HG02870 (cell line): ENCODE data around the gene NKAIN2.

ENCODE experiments used
- ATAC-seq: cut with Tn5 transposase; IDR thresholded peaks from one replicate; pipeline ENCODE4 v1.9.1; 2021; ENCODE audit warnings: mild to moderate bottlenecking, moderate library complexity; ENCODE audit not compliant: unreplicated experiment

Gene NKAIN2

DNA sequence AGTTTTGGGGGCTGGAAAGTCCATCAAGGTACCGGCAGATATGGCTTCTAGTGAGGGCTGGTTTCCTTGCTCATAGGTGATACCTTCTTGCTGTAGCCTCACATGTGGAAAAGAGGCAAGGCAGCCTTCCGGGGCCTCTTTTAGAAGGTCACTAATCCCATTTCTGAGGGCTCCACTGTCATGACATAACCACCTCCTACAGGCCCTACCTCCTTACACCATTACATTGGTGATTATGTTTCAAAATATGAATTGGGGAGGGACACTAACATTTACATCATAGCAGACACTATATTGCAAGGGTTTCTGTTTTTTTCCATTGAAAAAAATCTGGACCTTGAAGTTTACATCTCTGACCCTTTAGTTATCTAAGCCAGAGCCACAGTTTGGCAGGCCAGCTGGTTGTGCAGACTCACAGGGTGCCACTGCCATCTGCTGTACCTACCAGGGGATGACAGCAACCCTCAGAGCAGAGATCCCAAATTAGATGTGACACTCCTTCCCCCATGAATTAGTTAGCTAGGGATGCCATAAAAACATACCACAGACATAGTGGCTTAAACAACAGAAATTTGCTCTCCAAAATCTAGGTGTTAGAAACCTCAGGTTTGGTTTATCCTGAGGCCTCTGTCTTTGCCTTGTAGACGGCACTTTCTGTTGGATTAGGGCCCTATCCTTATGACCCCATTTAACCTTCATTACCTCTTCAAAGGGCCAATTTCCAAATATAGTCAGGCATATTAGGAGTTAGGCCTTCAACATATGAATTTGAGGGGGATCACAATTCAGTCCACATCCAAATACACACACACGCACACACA is 992.2 kb downstream of the NKAIN2 start:
- ATAC-seq: no peak

- ATAC-seq: no peak
These were observed 992.9 kb downstream of the NKAIN2 start for GRCh38 chr6:124796464-124796970.

- no peak for ATAC-seq
These were observed 993.6 kb downstream of the NKAIN2 start for GRCh38 chr6:124797224-124797623.

GRCh38 chr6:124798942-124799496 is 995.4 kb downstream of the NKAIN2 start:
- ATAC-seq: no peak

DNA sequence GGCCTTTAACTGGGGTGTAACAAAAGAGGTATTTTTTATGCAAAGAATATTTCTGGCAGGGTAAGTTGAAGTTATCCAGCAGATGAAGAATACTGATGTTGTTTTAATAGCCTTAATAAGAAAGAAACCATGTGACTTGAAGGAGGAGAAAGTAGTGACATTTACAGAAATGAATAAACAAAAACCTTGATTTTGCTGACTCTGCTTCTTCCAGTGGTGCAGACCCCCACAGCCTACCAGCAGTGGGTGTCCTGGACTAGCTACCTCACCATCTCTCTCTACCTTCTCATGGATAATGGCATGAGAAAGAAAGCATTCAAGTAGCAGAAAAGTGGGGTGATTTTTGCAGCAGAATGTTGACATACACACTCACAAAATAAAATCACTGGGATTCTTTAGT is 996.0 kb downstream of the NKAIN2 start:
- ATAC-seq: no peak

DNA sequence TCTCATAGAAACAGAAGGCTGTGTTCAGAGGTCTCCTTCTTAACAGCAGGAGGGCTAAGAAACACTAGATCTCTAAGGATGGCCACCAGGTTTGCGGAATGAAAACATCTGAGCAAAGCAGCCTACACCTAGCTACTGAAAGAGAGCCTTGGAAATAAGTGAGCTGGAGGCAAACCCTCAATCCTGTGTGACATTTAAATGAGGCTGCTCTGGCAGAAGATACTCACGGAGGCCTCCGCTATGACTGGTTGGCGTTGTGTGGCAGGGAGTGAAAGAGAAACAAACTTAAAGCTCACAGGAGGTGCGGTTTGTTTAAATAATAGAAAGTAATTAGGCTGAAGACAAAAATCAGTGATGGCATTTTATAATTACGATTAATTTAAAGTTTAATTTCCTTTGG is 996.6 kb downstream of the NKAIN2 start:
- no peak for ATAC-seq

GRCh38 chr6:124812067-124812466 is 1008.4 kb downstream of the NKAIN2 start:
- no peak for ATAC-seq

DNA sequence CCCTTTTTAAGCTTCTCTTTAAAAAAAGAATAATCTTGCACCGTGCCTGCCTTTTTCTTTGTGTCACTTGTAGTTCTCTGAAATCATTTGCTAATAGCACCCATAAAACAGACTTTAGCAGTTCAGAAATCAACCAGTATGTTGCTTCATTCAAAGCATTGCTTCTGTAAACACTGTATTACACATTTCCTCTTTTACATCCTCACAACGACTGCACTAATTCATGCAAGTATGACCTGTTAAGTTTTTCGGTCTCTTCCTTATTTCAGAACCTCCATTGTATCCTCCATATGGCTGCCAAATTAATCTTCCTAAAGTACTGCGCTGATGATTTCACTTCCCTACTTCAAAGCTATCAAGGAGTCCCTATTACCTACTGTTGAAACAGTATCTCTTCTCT is 1015.7 kb downstream of the NKAIN2 start:
- ATAC-seq: no peak

- ATAC-seq: no peak
These were observed 1018.5 kb downstream of the NKAIN2 start for GRCh38 chr6:124822204-124822613.

GRCh38 chr6:124822721-124823120 is 1019.1 kb downstream of the NKAIN2 start:
- ATAC-seq: no peak

GRCh38 chr6:124823240-124824111 is 1019.8 kb downstream of the NKAIN2 start:
- ATAC-seq: no peak

DNA sequence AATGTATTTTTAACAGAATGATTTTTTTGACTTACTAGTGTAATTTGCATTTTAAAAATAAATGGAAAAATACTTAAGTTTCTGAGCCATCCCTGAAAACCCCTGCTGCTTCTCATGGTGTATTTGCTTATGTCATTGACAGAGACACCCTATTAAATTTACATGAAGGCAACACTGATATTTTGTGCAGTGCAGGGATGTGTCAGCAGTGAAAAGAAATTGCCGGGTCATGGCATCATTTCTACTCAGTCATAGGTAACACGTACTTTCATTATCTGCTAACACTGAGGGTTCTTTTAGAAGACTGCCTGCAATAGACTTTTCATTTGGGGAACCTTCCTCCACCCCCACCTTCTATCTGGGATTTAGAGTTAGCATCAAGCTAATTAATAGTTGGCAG is 1021.9 kb downstream of the NKAIN2 start:
- ATAC-seq: no peak

DNA sequence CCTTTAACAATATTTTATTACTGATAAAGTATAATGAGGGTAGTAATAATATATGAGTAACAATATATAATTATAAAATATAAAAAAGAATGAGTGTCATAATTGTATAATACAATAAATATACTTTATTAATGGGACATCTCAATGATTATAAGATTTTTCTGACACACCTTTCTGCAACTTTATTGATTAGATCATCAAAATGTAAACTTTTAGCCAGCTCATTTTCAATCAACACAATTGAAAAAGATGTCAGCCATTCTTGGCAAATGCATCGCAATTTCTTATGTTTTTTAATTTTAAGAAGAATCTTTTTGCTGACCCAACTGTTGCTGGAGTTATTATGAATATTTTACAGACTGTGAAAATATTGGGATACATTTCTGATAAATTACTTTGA is 1026.2 kb downstream of the NKAIN2 start:
- no peak for ATAC-seq

DNA sequence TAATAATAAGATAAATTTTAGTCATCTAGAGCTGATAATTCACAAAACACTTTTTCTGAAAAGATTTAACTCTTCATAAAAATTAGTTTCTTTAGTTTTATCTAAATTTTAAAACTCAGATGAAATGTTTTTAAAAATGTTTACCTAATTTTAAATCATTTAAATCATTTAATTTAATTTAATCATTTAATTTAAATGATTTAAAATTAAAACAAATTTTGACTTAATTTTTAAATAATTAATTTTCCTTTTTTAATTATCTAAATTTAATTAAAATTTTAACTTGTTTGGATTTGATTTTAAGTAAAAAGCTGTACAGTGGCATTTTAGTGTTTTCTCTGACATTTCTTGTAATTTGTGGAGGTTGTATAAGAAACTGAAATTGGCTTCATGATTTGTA is 1026.8 kb downstream of the NKAIN2 start:
- no peak for ATAC-seq

DNA sequence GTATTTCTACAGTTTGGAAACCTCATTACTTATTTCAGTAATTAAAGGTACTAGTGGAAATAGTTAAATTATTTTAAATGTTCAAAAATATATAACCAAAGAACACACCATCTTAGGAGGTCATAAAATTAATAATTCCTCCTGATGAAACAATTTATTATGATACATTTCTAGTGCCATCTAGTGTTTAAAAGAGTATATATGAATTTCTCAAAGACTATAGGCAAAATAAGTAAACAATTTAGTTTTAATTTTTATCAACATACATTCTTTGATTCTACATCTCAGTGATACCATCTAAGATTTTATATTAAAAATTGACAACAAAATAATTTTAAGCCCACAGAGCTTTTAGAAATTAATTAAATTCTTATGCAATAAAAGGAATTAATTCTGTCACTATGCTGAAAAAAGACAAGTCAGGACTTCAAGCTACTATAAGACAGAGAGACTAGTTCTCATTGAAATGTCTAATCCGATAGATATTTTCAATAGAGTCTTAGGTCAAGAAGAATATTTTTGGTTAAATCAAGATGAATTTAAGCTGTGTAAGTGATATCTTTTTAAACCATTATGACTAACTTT is 1050.8 kb downstream of the NKAIN2 start:
- no peak for ATAC-seq

DNA sequence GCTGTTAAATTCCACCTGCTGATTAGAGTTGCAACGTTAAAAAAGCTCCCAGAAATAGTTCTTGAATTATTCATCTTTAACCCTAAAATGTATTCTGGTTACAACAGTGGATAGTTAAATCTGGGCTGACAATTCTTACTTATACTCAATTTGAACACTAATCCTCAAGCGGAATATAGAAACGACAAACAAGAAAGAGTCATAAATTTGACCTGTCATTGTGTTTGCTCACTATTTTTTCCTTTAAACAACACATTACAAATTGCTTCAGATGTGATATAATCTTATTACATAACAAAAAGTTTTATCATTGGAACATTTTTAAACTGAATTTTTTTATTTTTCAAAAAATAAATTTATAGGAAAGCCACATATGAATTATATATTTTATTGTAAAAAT is 1054.1 kb downstream of the NKAIN2 start:
- ATAC-seq: no peak

DNA sequence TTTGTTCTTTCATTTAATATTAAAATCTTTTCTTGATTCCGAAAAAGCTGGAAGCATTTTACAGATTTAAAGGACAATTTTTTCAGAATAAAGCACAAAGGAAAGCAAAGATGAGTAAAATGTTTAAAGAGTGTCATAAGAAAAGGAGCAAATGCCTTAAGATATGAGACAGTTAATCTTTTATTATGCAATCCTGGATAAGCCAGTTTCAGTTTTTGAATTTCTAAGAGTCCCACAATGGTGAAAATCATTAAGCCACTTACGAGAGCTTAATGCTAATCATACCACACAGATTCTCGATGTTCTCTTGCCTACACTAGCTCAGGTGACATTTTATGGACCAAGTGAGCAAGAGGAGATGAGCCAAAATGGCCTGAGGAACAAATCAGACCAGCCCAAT is 1054.9 kb downstream of the NKAIN2 start:
- ATAC-seq: no peak

- ATAC-seq: no peak
These were observed 1055.7 kb downstream of the NKAIN2 start for GRCh38 chr6:124859366-124859765.

DNA sequence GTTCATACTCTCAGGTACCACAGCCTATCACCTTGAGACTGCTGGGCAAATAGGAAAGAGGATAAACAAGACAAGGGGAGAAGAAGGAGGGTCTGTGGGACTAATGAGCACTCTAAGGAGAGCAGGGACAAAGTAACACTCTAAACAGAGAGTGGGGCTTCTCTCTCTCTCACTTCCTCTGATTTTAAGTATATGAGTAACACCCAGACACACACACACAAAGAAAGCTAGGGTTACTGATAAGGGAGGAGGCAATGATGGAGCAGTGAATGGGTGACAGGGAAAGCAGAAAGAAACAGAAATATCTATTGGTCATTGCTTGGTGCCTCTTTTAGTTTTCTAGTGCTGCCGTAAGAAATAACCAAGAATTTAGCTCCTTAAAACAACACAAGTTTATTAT is 1062.4 kb downstream of the NKAIN2 start:
- ATAC-seq: no peak

DNA sequence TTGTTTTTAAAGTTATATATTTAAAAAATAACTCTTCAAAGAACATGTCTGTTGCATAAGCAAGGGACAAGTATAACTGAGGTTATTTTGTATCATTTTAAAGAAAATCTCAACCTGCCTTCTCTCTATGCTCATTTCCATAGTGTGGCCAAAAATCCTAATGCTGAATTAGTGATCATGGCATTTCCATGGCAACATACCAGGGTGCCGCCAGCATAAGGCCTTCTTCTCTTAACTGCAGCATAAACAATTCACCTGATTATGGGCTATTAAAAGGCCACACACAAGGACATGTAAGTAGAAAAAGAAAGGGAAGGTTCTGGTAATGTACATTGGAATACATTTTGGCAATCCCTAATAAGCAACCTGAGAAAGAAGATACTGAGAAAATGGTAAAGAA is 1063.5 kb downstream of the NKAIN2 start:
- no peak for ATAC-seq

DNA sequence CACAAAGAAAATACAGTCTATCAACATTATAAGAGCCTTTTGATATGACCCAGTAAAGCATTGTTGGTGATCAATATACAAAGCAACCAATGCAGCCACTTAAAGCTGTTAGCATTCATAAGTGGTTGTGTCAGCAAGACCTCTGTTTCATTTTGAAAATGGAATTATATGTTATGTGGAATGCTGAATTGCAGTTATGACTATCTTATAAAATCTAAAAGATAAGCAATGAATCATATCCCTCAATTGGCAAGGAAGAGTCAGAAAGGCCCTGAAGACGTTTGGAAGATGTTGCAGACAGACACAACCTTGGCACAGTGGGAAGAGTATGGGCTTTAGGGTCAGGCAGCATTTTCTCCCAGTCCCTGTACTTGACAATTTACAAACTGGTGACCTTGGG is 1064.8 kb downstream of the NKAIN2 start:
- no peak for ATAC-seq
